SHP77 (cell line): ENCODE results near the gene PXDC1.

Source experiments
- DNase-seq, 2 experiments: peaks; one replicate each; lab custom pipeline; 2025; lab: John Stamatoyannopoulos, UW

The PXDC1 gene

DNA sequence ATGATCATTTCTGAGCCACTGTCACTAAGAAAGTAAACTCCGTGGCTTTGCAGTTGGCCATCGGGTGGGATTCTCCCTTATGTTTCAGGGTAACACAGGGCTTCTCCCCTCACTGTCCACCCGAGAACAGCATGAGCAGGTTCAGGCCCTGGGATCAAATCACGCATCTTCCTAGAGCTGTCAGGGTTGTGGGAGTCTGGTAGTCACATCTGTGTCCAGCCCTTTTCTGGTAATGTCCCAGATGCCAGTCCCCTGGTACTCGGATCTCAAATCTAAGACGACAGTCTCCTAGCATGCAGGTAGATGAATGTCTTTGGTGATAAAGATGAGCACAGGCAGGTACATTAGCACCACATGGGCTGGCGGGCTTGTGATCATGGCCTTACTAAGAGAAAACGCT lies 4.8 kb downstream of the PXDC1 start:
- DNase-seq: no peak

DNA sequence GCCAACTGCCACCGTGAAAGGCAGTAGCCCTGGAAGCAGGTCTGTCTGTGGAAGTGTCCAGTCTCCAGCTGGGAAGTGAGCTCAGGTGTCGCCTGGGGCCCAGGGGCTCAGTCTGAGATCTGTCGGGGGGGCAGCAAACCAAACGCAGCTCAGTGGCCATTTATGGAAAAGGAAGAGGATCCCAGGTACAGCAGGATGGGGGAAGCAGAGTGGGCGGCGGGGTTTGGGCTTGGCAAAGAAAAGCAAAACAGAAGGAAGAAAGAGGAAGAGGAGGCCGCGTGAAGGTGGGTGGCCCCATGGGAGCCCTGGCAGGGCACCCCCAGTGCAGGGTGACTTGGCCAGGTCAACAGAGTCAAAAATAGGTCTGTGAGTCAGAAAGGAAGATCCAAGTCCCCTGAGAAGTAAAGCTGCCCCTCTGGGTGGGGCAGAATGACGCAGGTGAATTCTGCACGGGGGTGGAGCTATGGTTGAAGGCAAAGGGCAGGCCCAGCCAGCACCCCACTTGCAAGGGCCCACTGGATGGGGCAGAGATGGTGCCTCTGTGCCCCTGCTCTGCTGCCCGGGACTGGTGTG lies 5.3 kb downstream of the PXDC1 start:
- DNase-seq: no peak

DNA sequence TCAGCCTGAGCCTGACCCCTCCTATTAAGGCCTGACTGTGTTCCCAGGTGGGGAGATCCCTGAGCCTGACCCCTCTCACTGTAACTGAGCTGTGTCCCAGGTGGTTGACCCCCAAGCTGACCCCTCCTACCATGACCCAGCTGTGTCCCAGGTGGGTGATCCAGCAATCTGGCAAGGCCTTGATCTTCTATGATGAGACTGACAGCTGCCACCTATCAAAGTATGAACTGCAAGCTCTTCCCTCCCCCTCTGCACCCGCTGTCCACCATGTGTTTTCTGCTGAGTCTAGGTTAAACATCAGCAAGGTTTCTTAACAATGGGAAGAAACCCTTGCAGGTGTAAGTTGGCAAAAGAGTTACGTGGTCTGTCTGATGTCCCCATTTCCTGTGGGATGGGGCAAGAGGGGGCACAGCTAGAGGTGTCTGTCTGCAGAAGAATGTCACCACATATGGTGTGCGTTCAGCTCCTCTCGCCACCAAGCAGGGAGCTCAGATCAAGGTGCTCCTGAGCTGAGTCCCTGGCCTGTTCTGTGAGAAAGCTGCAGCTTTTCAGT lies 5.9 kb downstream of the PXDC1 start:
- no peak for DNase-seq

DNA sequence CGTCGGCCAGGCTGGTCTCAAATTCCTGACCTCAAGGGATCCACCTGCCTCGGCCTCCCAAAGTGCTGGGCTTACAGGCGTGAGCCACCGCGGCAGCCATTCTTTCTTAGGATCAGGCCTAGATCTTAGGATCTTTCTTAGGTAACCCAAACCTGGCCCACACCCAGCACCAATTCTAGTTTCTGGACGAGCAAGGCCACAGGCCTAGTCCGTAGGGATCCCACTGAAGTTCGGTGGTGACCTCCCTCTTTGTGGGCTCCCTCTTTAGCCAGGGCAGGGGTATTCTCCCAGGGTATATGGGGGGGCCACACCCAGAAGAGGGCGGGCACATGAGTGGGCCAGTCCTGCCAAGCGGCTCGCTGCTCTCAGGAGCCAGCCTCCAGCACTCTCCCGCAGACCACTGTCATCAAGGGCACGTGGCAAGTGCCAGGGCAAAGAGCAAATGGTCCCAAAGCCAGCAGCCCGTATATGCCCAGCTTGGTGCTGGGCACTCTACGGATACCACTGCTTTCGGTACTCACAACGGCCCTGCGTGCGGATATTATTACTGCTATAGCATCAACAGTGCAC lies 6.5 kb downstream of the PXDC1 start:
- DNase-seq: no peak

DNA sequence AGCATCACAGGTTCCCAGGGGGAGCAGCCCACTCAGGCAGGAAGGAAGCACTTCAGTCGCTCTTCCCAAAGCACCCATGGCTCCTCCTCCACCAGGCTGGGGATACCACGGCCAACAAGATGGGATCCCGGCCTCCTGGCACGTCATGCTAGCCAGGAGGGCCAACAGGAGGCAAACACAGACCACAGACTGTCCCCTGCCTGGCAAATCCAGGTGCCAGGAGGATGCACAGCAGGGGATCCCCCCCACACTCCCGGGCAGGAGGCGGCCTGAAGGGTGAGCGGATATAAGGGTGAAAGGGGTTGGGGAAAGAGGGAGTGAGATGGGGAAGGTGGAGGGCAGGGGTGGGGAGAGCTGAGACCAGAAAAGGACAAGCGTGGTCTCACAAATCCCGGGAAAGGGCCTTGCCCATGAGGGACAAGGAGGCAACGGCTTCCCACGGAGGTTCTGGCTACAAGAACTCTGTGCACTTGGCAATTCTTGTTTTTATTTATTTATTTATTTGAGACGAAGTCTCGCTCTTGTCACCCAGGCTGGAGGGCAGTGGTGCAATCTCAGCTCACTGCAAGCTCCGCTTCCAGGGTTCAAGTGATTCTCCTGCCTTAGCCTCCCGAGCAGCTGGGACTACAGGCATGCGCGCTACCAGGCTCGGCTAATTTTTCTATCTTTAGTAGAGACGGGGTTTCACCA lies 7.2 kb downstream of the PXDC1 start:
- DNase-seq: no peak

DNA sequence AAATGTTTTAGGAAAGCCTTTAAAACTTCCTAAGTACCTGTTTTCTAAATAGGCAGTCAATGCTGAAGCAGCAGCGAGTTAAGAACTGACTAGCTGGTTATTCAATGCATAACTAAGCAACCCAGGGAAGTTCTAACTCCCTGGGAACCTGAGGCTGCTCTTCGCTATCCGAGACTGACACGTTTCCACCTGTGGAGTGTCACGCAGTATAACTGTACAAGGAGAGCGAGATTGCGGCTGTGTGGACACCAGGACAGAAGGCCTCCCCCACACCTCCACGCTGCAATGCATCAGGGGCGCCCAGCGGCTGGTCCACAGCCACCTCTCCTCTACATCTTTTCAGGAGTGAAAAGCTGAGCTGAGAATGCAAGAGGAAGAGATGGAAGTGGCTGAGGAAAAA lies 8.0 kb downstream of the PXDC1 start:
- DNase-seq: no peak

DNA sequence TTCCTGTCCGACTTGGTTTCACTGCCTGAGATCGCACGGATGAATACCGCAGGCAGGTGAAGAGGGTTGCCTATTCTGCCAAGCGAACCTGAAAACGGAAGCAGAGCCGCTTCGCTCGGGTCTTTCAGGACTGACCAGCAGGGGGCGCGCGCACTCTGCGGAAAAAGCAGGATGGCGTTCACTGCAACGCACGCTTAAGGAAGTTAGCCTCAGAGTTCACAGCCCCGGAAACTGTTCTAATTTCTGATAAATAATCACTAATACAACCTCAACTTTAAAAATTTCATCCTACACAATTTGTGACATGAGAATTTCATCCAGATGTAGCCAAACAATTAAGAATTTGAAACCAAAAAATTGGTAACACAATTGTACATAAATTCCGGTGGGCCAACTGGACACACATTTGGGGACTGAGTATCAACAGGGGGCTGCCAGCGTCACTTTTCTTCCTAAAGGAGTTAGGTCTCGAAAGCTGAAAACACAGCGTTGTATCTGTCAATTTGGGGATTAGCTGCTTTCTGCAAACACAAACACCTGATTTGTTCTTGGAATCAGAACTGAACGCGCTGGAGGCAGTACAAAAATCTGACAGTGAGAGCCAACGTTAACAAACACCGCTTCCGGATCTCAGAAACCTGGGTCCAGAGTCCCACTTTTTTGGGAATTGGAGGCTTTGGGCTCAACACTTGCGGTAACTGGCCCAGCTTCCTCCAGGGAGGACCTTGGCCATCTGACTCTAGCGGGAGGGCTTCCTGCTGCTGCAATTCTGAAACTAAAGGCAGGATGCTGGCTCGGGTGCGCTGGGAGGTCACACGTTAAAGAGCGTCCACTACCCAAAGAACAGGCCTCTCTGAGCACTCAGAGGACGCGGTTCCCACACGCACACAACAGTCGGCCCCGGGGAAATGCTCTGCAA lies 8.8 kb downstream of the PXDC1 start:
- DNase-seq: peak; percentile 63 to 66

DNA sequence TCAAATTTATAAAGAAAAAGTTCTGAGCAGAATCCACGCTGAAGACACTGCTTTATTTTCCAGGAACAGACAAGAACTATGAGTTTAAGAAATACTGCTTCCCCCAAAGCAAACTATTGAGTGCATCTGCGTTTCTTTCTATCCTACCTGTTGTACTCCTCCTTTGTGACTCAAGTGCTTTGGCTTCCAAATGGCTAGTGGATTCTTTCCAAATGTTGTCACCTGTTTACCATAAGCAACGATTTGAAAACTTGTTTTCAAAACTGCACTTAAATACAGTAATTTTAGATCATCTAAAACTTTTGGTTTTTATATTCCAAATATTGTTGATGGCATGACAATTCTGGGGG lies 9.5 kb downstream of the PXDC1 start:
- no peak for DNase-seq

DNA sequence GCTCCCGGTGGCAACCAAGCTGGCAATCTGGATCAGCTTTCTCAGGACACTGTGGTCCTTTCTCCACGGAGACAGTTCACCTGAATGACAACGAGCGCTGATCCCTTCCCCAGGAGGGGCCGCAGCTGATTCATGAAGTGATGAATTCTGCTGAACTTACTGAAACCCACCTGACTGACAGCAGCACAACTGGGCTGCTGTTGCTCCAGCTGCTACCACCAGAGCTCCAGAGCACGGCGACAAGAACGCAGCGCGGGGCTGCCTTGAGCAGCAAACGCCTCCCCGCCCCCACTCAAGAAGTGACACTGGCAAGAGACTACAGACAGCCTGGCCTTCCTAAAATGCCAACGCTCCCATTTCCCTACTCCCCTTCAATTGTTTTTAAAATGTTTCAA lies 10.0 kb downstream of the PXDC1 start:
- peak in 1 of 2 experiments; percentile 16 for DNase-seq

DNA sequence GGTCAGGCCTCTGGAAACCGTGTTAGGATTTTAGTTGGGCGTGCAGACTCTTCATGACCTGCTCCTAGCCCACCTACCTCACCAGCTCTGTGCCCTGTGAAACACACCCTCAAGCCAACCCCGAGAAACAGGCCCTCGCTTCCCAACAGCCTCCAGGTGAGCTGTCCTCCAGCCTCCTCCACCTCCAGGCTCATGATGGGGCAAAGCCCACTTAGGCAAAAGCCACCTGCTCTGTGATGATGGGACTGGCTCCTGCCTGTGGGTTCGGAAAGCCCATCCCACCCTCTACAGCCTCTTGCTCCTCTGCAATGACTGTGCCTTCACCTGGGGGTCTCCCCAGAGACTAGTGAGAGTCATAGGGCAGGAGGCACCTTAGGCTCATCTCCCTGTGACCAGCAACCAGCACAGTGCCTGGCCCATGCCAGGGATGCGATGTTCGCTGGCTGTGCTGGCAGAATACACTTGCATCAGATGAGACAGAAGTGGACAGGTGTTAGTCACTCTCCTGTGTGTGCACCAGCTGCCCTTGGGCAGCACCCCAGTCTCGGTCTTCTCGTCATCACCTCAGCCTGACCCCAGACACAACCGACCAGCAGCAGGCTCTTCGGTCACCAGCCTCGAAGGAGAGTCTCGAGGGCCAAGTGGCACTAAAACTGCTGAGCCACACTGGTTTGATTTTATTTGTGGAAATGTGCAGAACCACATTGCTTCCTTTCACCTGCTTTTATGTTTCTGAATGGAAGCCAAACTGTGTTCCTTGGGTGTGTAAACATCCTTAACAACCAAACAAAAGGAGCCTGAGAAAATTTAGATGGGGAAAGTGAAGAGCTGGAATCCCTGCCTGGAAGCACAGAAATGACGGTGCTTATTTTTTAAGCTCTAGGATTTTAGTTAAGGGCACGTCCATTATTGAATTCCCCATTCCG lies 10.7 kb downstream of the PXDC1 start:
- DNase-seq: peak in 1 of 2 experiments; percentile 20

DNA sequence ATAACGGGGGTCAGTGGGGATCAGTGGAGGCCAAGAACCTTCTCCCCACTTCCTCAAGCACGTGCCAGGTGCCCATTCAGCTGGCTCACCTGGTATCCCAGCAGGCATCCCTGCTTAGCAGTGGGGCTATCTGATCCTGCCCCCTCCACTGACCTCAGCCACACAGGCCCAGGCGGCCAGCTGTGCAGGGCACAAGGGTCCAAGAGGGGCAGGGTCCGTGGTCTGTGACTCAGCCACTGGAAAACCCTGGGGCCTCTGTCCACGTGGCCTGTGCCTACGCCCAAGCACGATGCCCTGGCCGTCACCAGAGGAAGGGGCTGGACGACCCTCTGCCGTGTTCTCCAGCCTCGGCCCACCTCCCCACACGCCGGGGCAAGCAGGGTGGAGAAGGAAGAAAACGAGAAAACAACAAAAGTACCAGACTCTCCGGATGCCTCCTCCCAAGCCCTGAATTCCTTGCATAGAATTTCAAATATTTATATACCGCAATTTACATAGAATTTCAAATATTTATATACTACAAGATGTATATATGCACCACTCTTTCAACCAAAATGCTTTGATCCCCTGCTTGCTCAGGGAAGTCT lies 12.1 kb downstream of the PXDC1 start:
- DNase-seq: no peak

DNA sequence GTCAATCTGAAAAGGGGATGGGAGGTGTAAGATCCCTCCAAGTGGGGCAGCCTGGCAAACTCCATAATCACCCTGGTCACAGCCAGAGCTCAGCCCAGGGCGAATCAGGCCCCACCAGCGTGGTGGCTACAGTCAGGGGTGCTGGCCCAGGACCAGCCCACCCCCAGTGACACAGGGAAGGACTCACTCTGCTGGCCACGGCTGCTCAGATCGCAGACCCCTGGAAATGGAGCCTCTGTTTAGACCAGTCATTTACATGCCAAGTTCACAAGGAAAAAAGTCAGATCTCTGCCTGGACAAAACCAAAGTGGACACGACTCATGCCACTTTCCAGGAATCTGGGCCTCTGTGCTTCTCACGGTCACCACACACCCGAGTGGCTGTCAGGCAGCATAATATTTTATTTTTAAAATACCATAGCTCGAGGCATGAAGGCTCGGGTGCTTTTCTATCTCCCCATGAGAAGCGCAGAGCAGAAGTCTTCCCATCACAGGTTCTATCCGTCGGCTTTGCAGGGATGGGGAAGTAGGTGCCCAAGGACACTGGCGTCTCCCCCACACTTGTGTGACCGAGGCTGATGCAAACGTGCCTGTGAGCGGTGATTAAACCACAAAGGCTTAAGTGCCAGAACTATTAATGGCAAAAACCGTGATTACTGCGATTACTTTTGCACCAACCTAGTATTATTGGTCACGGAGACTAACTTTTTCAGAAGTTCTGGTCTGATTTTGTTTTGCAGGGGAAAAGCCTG lies 13.0 kb downstream of the PXDC1 start:
- DNase-seq: no peak

DNA sequence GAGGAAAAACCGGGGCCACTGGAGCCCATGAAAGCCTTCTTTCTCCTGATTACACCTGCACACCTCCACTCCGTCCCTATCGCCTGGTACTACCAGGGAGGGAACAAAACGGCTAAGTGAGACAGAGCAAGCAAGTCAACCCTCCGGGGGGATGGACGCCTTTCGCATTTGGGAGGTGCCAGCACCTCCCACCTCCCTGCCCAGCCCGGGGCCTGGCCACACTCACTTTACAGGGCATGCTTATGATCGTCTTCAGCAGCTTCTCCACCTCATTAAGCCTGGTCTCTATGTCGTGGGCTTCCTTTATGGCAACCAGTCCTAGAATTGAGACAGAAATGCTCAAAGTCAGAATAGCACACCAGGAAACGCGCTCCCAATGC lies 13.7 kb downstream of the PXDC1 start:
- DNase-seq: no peak

DNA sequence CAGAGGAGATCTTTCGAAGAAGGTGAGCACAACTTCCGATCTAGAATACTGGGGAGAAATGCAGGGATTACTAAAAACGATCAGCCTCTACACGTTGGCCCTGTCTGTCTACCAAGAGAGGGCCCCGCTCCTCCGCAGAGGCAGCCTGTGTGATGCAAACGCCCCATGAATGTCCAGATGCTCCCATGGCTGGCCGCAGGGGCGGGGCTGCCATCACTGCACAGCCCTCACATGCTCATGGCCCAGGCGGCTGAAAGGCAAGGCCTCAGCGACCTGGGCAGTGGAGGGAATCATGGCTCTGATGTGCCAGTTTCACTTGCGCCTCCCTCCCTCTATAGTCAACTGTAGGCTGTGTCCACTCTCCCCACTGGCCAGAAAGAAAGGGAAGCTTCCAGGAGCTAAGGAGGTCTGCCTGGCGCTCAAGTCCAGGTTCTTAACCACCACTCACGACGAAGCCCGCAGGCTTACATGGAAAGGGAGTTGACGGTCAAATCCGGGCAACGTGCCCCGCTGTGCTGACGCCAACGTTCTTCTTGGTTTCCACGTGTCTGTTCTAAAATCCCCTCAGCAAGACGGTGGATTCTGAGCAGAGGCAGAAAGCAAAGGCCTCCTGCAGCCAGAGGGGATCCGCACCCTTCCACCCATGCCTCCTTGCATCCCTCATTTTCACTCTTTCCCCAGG lies 14.2 kb downstream of the PXDC1 start:
- DNase-seq: no peak

DNA sequence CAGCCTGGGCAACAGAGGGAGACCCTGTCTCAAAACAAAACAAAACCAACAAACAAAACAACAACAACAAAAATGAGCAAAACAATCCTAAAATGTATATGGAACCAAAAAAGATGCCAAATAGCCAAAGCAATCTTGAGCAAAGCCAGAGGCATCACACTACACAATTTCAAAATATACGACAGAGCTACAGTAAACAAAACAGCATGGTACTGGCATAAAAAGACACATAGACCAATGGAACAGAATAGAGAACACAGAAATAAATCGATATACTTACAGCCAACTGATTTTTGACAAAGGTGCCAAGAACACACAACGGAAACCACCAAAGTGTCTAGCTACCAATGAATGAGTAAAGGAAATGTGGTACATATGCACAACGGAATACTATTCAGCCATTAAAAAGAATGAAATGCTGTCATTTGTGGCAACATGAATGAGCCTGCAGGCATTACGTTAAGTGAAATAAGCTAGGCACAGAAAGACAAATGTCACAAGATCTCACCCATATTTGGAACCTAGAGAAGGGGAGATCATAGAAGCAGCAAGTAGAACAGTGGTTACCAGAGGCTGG lies 16.4 kb downstream of the PXDC1 start:
- no peak for DNase-seq

DNA sequence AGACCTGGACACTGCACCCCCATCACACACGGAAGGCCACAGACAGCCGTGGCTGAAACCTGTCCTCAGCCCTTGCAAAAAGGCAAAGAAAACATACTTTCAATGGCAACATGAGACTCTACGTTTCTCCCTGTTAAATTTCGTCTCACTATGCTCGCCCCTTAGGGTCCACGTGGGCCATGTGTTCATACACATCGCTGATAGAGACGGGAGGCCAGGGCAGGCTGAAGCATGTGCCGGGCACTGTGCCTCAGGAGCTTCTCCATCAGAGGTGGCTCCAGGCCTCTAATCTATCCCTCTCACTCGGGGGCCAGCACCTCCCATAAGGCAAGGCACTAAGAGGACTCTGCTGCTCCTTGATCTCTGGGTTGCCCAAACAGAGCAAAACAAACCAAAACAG lies 17.5 kb downstream of the PXDC1 start:
- DNase-seq: no peak

DNA sequence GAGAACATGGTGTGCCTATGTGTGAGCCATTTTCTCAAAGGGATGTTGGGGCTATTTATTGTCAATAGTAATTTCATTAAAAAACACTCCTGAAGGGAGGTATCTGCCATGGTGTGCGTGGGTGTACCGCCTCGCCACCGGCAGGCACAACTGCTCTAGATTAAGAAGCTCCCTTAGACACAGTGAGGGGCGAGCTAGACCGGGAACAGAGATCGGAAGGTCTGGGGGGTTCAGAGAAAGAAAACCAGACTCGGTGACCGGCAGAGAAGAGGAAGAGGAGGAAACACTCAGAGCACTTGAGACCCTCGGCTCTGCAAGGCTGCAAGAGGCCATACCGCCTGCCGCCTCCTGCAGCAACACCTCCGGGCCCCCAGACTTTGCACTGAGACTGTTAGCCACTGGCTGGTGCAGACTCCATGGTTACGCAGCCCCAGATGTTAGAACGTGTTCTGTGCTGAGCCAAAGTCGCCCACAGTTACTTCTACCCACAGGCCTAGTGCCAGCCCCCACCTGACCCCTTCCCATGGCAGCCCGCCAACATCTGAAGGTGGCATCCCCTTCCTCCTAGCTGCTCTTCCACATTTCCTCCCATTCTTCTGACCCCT lies 18.1 kb downstream of the PXDC1 start:
- DNase-seq: no peak

DNA sequence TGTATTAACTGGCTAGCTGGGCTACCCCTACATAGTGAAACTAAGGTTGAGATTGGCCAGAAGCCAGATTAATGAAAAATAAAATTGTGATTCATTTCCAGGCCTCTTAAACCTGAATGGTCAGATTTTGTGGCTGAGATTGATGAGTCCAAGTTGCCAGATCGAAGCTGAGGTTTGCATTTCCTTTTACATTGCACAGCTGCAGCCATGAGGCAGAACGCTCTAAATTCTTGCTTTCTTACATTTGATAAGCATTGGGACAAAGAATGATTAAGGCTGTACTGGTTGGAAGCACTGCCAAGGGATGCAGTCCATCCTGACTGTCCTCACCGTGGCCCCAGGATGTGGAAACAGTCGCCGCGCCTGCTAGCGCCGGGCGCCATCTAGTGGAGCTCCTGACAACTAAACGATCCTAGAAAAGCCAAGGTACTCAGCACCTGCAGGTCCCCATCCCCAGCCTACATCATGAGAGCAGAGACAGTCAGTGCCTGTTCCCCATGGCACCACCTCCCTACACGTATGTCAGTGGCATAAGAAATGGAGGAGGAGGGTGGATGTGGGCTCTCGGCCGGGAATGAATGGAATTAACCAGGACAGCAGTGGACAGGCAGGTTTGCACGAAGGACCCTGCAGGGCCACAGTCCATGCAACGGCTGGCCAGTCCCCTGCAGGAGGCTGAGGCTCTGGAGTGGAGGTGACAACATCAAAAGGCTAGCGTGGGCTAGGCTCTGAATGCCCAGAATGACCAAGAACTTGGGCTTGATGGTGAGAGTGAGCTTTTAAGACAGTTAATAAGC lies 19.0 kb downstream of the PXDC1 start:
- peak; percentile 52 to 70 for DNase-seq
